Stimulated activated naive CD8-positive, alpha-beta T cell treated with anti-CD3 and anti-CD28 coated beads, Interleukin-15, Interleukin-2, amounts not matched to agents 100 ng/mL and 50 ng/mL, for 24 hours (primary cell): Measurements from ENCODE around the gene MRPS25.
"Not testable (repeated sequence)": the region's sequence is repeated elsewhere in the genome, so short reads cannot be mapped to it uniquely, and the experiment has no call there.

ENCODE experiments used
- H3K27ac Mint-ChIP-seq: one replicate; pipeline ENCODE4 v1.8.0; 2021; ENCODE audit warnings: mild to moderate bottlenecking, mixed read lengths
- H3K27me3 Mint-ChIP-seq: one replicate; pipeline ENCODE4 v1.8.0; 2021; ENCODE audit warnings: mixed read lengths
- H3K36me3 Mint-ChIP-seq: one replicate; pipeline ENCODE4 v1.8.0; 2021; ENCODE audit warnings: low read depth, mixed read lengths
- H3K4me1 Mint-ChIP-seq: one replicate; pipeline ENCODE4 v1.8.0; 2021; ENCODE audit warnings: low read depth, mixed read lengths
- H3K4me3 Mint-ChIP-seq: one replicate; pipeline ENCODE4 v1.8.0; 2021; ENCODE audit warnings: mild to moderate bottlenecking, mixed read lengths
- H3K9me3 Mint-ChIP-seq: one replicate; pipeline ENCODE4 v1.8.0; 2021; ENCODE audit warnings: mixed read lengths

Gene MRPS25

GRCh38 chr3:15041950-15042349 is 23.2 kb downstream of the MRPS25 start:
- H3K27ac Mint-ChIP-seq, result peak overlapping the region; percentile 56
- H3K4me1 Mint-ChIP-seq, result peaks cover 19% of the 10 kb centered on the region
- no peaks in the 10 kb centered on the region for H3K27me3 Mint-ChIP-seq
- no peak overlapping the region for H3K4me3 Mint-ChIP-seq
- no peaks in the 10 kb centered on the region for H3K9me3 Mint-ChIP-seq
- H3K36me3 Mint-ChIP-seq, result peaks cover 81% of the 10 kb centered on the region

DNA sequence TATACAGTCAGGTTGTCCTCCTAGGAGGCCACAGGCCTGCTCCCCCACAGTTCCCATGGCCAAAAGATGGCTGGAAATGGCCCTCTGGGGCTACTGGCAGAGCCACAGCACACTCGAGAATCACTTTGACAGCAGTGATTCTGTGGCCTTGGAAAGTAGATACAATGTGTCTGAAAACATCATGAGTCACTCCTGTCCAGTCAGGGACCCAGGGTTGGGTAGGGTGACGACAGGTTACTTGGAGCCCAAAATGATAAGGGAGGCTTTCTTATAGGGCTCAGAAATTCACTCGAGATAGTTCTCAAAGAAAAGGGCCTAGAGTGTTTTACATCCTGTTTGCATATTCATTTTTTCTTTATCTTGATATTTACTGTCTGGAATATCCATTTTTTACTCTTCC is 24.3 kb downstream of the MRPS25 start:
- H3K27ac Mint-ChIP-seq, result no peak overlapping the region
- no peaks in the 10 kb centered on the region for H3K9me3 Mint-ChIP-seq
- H3K27me3 Mint-ChIP-seq, result no peaks in the 10 kb centered on the region
- H3K4me1 Mint-ChIP-seq, result peaks cover 19% of the 10 kb centered on the region
- H3K4me3 Mint-ChIP-seq, result no peak overlapping the region
- H3K36me3 Mint-ChIP-seq, result peaks cover 74% of the 10 kb centered on the region

GRCh38 chr3:15038306-15038705 is 26.8 kb downstream of the MRPS25 start:
- H3K27me3 Mint-ChIP-seq, result no peaks in the 10 kb centered on the region
- peaks cover 51% of the 10 kb centered on the region for H3K36me3 Mint-ChIP-seq
- H3K27ac Mint-ChIP-seq, result no peak overlapping the region
- peaks cover under 1% of the 10 kb centered on the region for H3K4me1 Mint-ChIP-seq
- no peak overlapping the region for H3K4me3 Mint-ChIP-seq
- no peaks in the 10 kb centered on the region for H3K9me3 Mint-ChIP-seq

GRCh38 chr3:15033103-15033502 is 32.0 kb downstream of the MRPS25 start:
- H3K36me3 Mint-ChIP-seq, result peaks cover 39% of the 10 kb centered on the region
- no peaks in the 10 kb centered on the region for H3K27me3 Mint-ChIP-seq
- no peaks in the 10 kb centered on the region for H3K4me1 Mint-ChIP-seq
- H3K4me3 Mint-ChIP-seq, result no peak overlapping the region
- no peak overlapping the region for H3K27ac Mint-ChIP-seq
- H3K9me3 Mint-ChIP-seq, result no peaks in the 10 kb centered on the region

DNA sequence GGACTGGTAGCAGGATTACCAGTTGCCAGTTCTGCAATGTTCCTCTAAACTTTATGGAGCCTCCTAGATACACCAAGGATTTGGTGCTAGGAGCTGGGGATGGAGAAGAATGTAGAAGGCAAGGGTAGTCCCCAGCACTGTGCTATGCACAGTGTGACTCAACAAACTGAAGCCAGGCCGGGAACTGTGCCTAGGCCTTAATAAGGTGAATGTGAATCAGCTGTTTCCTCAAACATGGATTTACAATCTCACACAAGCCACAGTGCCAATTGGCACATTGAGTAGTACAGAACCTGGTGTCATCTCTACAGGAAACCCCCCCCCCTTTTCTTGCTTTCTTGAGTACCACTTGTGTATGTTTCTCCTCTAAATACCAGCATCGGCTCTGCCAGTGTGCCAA is 32.5 kb downstream of the MRPS25 start:
- Mint-ChIP-seq H3K27ac (no peak overlapping the region), H3K4me3 (no peak overlapping the region), H3K9me3 (no peaks in the 10 kb centered on the region), H3K27me3 (no peaks in the 10 kb centered on the region), H3K36me3 (peaks cover 39% of the 10 kb centered on the region), H3K4me1 (no peaks in the 10 kb centered on the region)

DNA sequence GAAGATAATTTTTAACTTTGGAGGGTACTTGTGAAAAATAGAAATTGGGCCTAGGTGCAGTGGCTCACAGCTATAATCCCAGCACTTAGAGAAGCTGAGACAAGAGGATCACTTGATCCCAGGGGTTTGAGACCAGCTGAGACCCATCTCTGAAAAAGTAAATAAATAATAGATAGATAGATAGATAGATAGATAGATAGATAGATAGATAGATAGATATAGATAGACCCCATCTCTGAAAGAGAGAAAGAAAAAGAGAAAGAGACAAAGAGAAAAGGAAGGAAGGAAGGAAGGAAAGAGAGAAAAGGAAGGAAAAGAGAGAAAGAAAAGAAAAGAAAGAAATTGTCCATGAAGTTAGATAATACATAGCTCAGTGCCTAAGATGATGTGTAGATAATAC is 35.5 kb downstream of the MRPS25 start:
- Mint-ChIP-seq H3K4me1 (no peaks in the 10 kb centered on the region), H3K9me3 (no peaks in the 10 kb centered on the region), H3K4me3 (no peak overlapping the region), H3K36me3 (peaks cover 46% of the 10 kb centered on the region), H3K27me3 (no peaks in the 10 kb centered on the region), H3K27ac (no peak overlapping the region)

DNA sequence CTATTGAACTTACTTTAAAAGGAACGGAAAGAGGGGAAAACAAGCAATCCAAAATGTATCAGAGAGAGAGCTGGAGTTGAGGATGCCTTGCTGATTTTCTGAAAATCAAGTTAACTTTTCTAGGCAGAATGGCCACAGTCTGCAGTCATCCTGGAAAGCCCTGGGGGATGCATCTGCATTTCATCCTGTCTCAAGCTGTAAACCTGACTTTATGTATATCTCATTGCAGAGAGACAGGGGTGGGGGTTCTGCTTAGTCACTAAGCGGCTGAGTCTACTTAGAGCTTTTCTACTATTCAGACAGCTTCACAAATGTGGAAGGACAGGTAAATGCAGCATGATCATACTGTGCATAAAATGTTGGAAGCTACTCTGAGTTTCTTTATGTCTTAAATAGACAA is 41.4 kb downstream of the MRPS25 start:
- Mint-ChIP-seq H3K27ac (no peak overlapping the region), H3K27me3 (no peaks in the 10 kb centered on the region), H3K4me1 (no peaks in the 10 kb centered on the region), H3K9me3 (no peaks in the 10 kb centered on the region), H3K4me3 (no peak overlapping the region), H3K36me3 (peaks cover 59% of the 10 kb centered on the region)

DNA sequence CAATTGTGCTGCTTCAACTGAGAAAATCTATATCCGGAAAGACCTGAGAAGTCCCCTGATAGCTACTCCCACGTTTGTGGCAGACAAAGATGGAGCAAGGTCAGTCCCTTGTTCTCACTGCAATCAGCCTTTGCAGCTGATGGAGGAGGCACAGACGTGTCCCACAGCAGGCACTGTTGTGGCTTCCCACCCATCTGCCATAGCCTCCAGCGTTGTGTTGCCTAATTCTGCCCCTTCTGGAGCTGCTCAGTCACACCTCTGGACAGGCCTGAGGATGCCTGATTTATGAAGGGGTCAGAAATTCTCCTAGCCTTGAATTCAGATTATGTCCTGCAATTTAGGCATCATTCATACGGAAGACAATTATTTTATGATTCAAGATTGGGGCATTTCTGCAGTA is 41.9 kb downstream of the MRPS25 start:
- Mint-ChIP-seq H3K9me3 (no peaks in the 10 kb centered on the region), H3K4me3 (no peak overlapping the region), H3K27ac (no peak overlapping the region), H3K36me3 (peaks cover 59% of the 10 kb centered on the region), H3K27me3 (no peaks in the 10 kb centered on the region), H3K4me1 (no peaks in the 10 kb centered on the region)

DNA sequence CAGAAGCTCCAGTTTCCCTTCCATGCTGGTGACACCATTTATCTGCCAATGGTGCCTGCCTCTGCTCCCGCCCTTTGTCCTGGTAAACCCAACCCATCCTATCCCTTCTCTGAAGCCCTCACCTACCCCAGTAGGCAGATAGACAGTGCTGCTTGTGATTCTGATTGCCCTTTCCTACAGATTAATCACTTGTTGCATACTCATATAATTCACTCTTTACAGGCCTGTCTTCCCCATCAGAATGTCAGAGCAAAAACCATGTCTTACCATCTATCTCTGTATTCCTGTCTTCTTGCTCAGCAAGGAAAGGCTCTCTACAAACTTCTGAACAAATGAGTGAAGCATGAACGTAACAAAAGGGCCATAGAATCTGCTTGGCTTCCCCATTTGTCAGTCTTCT is 47.9 kb downstream of the MRPS25 start:
- Mint-ChIP-seq H3K9me3 (no peaks in the 10 kb centered on the region), H3K4me1 (no peaks in the 10 kb centered on the region), H3K27ac (no peak overlapping the region), H3K36me3 (peaks cover 77% of the 10 kb centered on the region), H3K4me3 (no peak overlapping the region), H3K27me3 (no peaks in the 10 kb centered on the region)

GRCh38 chr3:15015456-15015855 is 49.7 kb downstream of the MRPS25 start:
- Mint-ChIP-seq H3K36me3 (peaks cover 71% of the 10 kb centered on the region), H3K4me1 (peaks cover 11% of the 10 kb centered on the region), H3K4me3 (no peak overlapping the region), H3K27ac (no peak overlapping the region), H3K9me3 (no peaks in the 10 kb centered on the region), H3K27me3 (no peaks in the 10 kb centered on the region)

GRCh38 chr3:15014606-15015328 is 50.3 kb downstream of the MRPS25 start:
- H3K27me3 Mint-ChIP-seq, result no peaks in the 10 kb centered on the region
- H3K4me3 Mint-ChIP-seq, result no peak overlapping the region
- peaks cover 16% of the 10 kb centered on the region for H3K4me1 Mint-ChIP-seq
- H3K36me3 Mint-ChIP-seq, result peaks cover 77% of the 10 kb centered on the region
- H3K27ac Mint-ChIP-seq, result no peak overlapping the region
- no peaks in the 10 kb centered on the region for H3K9me3 Mint-ChIP-seq

DNA sequence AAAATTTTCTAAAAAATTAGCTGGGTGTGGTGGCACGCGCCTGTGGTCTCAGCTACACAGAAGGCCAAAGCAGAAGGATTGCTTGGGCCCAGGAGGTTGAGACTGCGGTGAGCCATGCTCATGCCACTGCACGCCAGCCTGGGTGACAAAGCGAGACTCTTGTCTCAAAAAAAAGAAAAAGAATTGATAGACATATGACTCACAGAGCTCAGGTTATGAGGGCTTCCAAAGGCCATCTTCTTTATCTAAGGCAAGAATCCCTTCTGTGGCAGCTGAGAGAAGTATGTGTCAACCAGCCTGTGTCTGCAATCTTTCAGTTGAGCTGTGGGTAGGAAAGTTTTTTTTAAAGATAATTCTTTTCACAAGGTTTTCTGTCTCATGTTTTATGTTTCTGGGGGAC is 53.9 kb downstream of the MRPS25 start:
- no peaks in the 10 kb centered on the region for H3K27me3 Mint-ChIP-seq
- no peak overlapping the region for H3K4me3 Mint-ChIP-seq
- H3K9me3 Mint-ChIP-seq, result no peaks in the 10 kb centered on the region
- H3K36me3 Mint-ChIP-seq, result peaks cover 69% of the 10 kb centered on the region
- H3K4me1 Mint-ChIP-seq, result peaks cover 16% of the 10 kb centered on the region
- peak overlapping the region; percentile 17 for H3K27ac Mint-ChIP-seq

GRCh38 chr3:15010664-15011063 is 54.5 kb downstream of the MRPS25 start:
- Mint-ChIP-seq H3K4me1 (peaks cover 16% of the 10 kb centered on the region), H3K27me3 (no peaks in the 10 kb centered on the region), H3K27ac (peak overlapping the region; percentile 17), H3K4me3 (no peak overlapping the region), H3K9me3 (no peaks in the 10 kb centered on the region), H3K36me3 (peaks cover 66% of the 10 kb centered on the region)

GRCh38 chr3:15009167-15009566 is 55.9 kb downstream of the MRPS25 start:
- Mint-ChIP-seq H3K4me3 (no peak overlapping the region), H3K9me3 (no peaks in the 10 kb centered on the region), H3K27ac (no peak overlapping the region), H3K36me3 (peaks cover 64% of the 10 kb centered on the region), H3K4me1 (peaks cover 16% of the 10 kb centered on the region), H3K27me3 (no peaks in the 10 kb centered on the region)

DNA sequence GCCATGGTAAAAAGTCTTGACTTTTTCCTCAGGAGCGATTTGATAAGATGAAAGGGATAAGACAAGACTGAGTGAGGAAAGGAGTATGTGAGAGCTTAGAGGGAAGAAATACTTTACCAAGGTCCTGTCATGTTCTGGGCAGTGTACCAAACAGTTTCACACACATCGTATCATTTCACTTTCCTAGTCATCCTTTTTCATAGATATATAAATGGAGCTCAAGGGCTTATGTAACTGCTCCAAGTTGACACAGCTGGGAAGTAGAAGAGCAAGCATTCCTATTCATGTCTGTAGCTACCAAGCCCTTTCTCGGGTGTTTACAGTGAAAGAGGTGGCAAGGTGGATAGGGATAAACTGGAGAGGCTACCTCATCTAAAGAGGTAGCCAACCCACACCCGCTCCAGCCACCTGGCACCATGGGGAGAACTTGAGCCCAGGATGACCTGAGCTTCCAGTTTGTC is 57.4 kb downstream of the MRPS25 start:
- Mint-ChIP-seq H3K27me3 (no peaks in the 10 kb centered on the region), H3K36me3 (peaks cover 62% of the 10 kb centered on the region)

GRCh38 chr3:14999182-14999581 is 65.9 kb downstream of the MRPS25 start:
- H3K4me3 Mint-ChIP-seq, H3K27me3 Mint-ChIP-seq, H3K9me3 Mint-ChIP-seq, H3K27ac Mint-ChIP-seq: not testable (repeated sequence)
- Mint-ChIP-seq H3K4me1 (peaks cover 10% of the 10 kb centered on the region), H3K36me3 (peaks cover 39% of the 10 kb centered on the region)

More for the DNA sequence above, 57.4 kb downstream of the MRPS25 start:
- H3K27ac Mint-ChIP-seq, result no peak overlapping the region
- no peak overlapping the region for H3K4me3 Mint-ChIP-seq
- peaks cover 19% of the 10 kb centered on the region for H3K4me1 Mint-ChIP-seq
- H3K9me3 Mint-ChIP-seq, result no peaks in the 10 kb centered on the region
